ENCODE results near the gene ST7L. TPM values are rescaled to one million over a fixed set of nuclear protein-coding genes. Genes with fewer than 3 reads are reported as not detected.
A peak's percentile ranks its signal among the peaks of the same experiment; 100 is the strongest.

ST7L gene
- total and polyA plus RNA-seq, 9 of the 15 experiments (the other 6 are each of a cell fraction or from before 2014, with no cell fraction given): 9.0 to 32.5 (median 26.6) TPM

DNA sequence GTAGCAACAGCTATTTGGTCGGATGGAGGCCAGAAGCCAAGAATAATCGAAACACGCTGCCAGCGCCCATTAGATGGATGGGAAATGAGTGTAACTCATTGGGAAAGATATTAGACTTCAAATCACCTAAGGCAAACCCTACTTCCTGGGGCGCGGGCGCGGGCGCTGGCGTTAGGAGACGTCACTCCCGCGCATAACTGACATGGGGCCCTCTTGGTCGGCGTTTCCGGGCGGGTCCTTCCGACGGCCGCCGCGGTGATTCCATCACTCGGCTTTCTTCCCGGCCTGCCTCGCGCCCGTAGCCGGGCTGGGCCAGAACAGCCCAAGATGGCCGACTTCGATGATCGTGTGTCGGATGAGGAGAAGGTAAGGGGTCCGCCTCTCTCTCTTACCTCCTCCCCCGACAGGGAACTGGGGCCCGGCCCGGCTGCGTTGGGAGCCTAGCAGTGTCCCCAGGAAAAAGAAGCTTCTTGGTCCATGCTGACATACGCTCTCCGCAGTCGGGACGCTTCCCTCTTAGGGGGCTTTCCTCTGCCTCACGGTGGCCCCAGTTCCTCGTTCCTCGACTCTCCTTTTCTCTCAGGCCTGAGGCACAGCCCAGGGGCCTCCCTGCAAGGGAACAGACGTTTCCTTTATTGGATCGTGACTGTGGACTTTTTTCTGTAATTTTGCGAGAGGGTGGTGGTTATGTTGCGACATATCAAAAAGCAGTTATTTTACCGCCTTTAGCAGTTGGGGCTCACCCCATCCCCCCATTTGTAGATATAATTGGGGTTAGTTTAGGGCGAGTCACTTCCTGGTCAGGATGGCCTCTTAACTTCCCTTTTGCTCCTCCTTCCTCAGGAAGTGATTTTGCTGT is 806 bp upstream of the ST7L start, which contains the start of gene CAPZA1 (continued):
- TF ChIP-seq, protein P1, sequence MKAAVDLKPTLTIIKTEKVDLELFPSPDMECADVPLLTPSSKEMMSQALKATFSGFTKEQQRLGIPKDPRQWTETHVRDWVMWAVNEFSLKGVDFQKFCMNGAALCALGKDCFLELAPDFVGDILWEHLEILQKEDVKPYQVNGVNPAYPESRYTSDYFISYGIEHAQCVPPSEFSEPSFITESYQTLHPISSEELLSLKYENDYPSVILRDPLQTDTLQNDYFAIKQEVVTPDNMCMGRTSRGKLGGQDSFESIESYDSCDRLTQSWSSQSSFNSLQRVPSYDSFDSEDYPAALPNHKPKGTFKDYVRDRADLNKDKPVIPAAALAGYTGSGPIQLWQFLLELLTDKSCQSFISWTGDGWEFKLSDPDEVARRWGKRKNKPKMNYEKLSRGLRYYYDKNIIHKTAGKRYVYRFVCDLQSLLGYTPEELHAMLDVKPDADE (conservative IDR thresholded peaks at IDR 0.05; ENCODE audit: control insufficient read depth, low read depth, low read length): peak; percentile 88
- TF ChIP-seq, protein P2, sequence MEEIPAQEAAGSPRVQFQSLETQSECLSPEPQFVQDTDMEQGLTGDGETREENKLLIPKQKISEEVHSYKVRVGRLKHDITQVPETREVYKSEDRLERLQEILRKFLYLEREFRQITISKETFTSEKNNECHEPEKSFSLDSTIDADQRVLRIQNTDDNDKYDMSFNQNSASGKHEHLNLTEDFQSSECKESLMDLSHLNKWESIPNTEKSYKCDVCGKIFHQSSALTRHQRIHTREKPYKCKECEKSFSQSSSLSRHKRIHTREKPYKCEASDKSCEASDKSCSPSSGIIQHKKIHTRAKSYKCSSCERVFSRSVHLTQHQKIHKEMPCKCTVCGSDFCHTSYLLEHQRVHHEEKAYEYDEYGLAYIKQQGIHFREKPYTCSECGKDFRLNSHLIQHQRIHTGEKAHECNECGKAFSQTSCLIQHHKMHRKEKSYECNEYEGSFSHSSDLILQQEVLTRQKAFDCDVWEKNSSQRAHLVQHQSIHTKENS (CRISPR knock-in tag; IDR thresholded peaks at IDR 0.05): no peak
- TF ChIP-seq DMBX1 (CRISPR knock-in tag; IDR thresholded peaks at IDR 0.05; ENCODE audit: borderline replicate concordance) (peak; percentile 16; the same call in 1 of the 2 replicates), ZNF274 (IDR thresholded peaks at IDR 0.05; ENCODE audit: borderline replicate concordance, low read depth, low read length) (no peak), HNRNPH1 (optimal IDR thresholded peaks at IDR 0.05; ENCODE audit: low read depth, low read length) (no peak), EP400 (IDR thresholded peaks at IDR 0.05) (peak; percentile 90), ZFP30 (CRISPR knock-in tag; IDR thresholded peaks at IDR 0.05; ENCODE audit: borderline replicate concordance) (no peak), EGR1 (conservative IDR thresholded peaks at IDR 0.05) (peak; percentile 69), ZNF561 (CRISPR knock-in tag; conservative IDR thresholded peaks at IDR 0.05) (no peak), FOXA3 (CRISPR knock-in tag; conservative IDR thresholded peaks at IDR 0.05 in 1 of 2, IDR thresholded peaks at IDR 0.05 in 1 of 2) (no peak), SNRNP70 (optimal IDR thresholded peaks at IDR 0.05; ENCODE audit: low read depth, low read length) (no peak), NRF1 (conservative IDR thresholded peaks at IDR 0.05 in 1 of 2, IDR thresholded peaks at IDR 0.05 in 1 of 2) (peak; percentile 88 to 90)
- TF ChIP-seq, protein P3, sequence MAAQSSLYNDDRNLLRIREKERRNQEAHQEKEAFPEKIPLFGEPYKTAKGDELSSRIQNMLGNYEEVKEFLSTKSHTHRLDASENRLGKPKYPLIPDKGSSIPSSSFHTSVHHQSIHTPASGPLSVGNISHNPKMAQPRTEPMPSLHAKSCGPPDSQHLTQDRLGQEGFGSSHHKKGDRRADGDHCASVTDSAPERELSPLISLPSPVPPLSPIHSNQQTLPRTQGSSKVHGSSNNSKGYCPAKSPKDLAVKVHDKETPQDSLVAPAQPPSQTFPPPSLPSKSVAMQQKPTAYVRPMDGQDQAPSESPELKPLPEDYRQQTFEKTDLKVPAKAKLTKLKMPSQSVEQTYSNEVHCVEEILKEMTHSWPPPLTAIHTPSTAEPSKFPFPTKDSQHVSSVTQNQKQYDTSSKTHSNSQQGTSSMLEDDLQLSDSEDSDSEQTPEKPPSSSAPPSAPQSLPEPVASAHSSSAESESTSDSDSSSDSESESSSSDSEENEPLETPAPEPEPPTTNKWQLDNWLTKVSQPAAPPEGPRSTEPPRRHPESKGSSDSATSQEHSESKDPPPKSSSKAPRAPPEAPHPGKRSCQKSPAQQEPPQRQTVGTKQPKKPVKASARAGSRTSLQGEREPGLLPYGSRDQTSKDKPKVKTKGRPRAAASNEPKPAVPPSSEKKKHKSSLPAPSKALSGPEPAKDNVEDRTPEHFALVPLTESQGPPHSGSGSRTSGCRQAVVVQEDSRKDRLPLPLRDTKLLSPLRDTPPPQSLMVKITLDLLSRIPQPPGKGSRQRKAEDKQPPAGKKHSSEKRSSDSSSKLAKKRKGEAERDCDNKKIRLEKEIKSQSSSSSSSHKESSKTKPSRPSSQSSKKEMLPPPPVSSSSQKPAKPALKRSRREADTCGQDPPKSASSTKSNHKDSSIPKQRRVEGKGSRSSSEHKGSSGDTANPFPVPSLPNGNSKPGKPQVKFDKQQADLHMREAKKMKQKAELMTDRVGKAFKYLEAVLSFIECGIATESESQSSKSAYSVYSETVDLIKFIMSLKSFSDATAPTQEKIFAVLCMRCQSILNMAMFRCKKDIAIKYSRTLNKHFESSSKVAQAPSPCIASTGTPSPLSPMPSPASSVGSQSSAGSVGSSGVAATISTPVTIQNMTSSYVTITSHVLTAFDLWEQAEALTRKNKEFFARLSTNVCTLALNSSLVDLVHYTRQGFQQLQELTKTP (IDR thresholded peaks at IDR 0.05; ENCODE audit: low read depth in 1 of 2, partially characterized antibody in 2 of 2): peak; percentile 64 to 83
- TF ChIP-seq, protein P4, sequence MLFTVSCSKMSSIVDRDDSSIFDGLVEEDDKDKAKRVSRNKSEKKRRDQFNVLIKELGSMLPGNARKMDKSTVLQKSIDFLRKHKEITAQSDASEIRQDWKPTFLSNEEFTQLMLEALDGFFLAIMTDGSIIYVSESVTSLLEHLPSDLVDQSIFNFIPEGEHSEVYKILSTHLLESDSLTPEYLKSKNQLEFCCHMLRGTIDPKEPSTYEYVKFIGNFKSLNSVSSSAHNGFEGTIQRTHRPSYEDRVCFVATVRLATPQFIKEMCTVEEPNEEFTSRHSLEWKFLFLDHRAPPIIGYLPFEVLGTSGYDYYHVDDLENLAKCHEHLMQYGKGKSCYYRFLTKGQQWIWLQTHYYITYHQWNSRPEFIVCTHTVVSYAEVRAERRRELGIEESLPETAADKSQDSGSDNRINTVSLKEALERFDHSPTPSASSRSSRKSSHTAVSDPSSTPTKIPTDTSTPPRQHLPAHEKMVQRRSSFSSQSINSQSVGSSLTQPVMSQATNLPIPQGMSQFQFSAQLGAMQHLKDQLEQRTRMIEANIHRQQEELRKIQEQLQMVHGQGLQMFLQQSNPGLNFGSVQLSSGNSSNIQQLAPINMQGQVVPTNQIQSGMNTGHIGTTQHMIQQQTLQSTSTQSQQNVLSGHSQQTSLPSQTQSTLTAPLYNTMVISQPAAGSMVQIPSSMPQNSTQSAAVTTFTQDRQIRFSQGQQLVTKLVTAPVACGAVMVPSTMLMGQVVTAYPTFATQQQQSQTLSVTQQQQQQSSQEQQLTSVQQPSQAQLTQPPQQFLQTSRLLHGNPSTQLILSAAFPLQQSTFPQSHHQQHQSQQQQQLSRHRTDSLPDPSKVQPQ (CRISPR knock-in tag; IDR thresholded peaks at IDR 0.05; ENCODE audit: borderline replicate concordance): 0 out of 2 replicates have a peak, but pooled peaks have one; percentile 28
- TF ChIP-seq, protein P5, sequence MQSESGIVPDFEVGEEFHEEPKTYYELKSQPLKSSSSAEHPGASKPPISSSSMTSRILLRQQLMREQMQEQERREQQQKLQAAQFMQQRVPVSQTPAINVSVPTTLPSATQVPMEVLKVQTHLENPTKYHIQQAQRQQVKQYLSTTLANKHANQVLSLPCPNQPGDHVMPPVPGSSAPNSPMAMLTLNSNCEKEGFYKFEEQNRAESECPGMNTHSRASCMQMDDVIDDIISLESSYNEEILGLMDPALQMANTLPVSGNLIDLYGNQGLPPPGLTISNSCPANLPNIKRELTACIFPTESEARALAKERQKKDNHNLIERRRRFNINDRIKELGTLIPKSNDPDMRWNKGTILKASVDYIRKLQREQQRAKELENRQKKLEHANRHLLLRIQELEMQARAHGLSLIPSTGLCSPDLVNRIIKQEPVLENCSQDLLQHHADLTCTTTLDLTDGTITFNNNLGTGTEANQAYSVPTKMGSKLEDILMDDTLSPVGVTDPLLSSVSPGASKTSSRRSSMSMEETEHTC (IDR thresholded peaks at IDR 0.05): no peak

Measured in K562 (cell line).